Stimulated activated CD8-positive, alpha-beta memory T cell treated with anti-CD3 and anti-CD28 coated beads, Interleukin-7, amount 100 ng/mL, for 4 hours (primary cell): ENCODE results near the gene CCND1.

Experiments
- DNase-seq, 2 donors: peaks; one replicate each; pipeline ENCODE4 v3.0.0-alpha.2; 2020; ENCODE audit warnings: low read depth in 2 of 2

Gene CCND1

GRCh38 chr11:69653406-69653960 lies 12.5 kb downstream of the CCND1 start:
- no peak for DNase-seq

GRCh38 chr11:69654001-69654659 lies 13.2 kb downstream of the CCND1 start:
- no peak for DNase-seq

- no peak for DNase-seq
Observed at GRCh38 chr11:69654660-69655478, 13.9 kb downstream of the CCND1 start.

GRCh38 chr11:69655479-69656428 lies 14.8 kb downstream of the CCND1 start:
- DNase-seq: no peak

- DNase-seq: no peak
Observed at GRCh38 chr11:69656536-69657455, 15.8 kb downstream of the CCND1 start.

GRCh38 chr11:69657456-69657910 lies 16.5 kb downstream of the CCND1 start:
- DNase-seq: no peak

- no peak for DNase-seq
Observed at GRCh38 chr11:69657911-69658625, 17.1 kb downstream of the CCND1 start.

- DNase-seq: no peak
Observed at GRCh38 chr11:69658626-69659450, 17.9 kb downstream of the CCND1 start.

- no peak for DNase-seq
Observed at GRCh38 chr11:69659591-69659990, 18.6 kb downstream of the CCND1 start.

DNA sequence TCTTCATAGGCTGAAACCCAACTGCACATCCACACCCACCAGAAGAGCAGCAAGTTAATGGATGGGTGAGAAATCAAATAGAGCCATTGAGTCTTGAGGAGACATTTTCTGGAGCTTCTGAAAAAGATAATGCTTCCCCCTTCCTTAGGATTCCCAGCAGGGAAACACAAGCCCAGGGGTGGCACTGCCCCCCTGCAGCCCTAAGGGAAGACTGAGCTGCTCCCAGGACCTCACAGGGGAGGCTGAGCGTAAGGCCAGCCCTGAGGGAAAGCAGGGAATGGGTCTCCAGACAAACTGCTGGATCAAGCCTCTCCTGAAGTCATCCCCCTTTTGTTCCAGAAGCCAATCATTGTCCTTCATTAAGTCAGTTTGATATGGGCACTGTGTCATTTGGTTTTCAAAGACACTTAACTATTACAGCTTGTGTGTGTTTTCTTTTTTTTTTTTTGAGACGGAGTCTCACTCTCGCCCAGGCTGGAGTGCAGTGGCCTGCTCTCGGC lies 19.1 kb downstream of the CCND1 start:
- no peak for DNase-seq

- DNase-seq: no peak
Observed at GRCh38 chr11:69661413-69661715, 20.4 kb downstream of the CCND1 start.

DNA sequence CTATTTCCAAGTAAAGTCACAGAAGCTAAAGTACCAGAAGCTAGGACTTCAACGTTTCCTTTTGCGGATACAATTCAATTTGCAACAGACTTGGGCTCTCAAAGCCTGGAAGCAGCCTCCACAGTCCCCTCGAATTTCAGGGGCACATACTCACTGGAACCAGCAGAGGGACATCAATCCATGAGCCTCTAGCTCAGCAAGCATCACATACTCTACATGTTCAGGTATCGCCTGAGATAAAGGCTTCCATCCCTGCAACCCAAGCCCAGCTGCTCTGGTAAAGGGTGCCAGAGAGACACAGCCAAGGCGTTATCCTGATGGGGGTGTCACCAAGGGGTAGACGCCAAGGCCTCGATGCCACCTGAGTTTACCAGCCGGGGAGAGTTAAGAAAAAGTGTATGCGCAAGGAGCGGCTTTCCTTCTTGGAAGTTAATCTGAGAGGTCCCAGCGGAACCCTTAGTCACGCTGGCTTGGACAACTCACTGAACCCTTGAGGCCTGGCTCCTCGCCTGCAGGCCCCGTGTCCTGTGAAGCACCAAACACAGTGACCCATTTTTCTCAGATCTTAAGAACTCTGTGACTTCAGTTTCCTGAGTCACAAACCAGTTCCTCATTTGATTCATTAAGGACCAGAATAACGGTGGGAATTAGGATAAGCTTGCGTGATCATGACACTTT lies 21.2 kb downstream of the CCND1 start:
- DNase-seq: no peak

DNA sequence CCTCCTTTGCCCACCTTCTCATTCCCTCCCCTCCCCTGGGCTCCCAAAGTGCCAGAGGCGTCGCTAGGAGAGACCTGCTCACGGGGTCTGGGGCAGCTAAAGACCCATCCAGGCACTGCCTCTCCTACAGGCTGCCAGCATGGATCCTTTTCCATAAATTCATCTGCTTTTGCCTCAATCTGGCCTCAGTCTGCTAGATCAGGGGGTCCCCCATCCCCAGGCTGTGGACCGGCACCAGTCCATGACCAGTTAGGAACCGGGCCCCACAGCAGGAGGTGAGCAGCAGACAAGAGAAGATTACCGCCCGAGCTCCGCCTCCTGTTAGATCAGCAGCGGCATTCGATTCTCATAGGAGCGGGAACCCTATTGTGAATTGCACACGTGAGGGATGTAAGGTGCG lies 21.9 kb downstream of the CCND1 start:
- no peak for DNase-seq

GRCh38 chr11:69663326-69663725 lies 22.4 kb downstream of the CCND1 start:
- no peak for DNase-seq

- no peak for DNase-seq
Observed at GRCh38 chr11:69664103-69664775, 23.3 kb downstream of the CCND1 start.

DNA sequence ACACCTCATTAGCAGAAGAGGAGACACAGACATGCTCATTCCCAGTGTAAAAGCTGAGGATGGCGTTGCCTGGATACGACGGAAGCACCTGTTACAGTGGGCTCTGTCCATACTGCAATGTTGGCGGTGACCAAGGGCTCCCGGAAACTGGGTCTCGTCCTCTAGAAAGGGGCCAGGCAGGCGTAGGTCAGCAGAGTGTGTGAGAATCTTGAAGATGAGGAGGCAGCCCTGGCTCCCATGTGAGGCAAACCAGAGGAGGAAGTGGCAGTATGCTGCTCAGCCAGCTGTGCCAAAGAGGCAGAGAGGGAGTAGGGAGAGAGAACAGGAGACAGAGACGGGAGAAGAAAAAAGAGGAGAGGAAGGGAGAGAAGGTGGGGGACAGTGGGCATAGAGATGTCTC lies 23.9 kb downstream of the CCND1 start:
- DNase-seq: no peak

DNA sequence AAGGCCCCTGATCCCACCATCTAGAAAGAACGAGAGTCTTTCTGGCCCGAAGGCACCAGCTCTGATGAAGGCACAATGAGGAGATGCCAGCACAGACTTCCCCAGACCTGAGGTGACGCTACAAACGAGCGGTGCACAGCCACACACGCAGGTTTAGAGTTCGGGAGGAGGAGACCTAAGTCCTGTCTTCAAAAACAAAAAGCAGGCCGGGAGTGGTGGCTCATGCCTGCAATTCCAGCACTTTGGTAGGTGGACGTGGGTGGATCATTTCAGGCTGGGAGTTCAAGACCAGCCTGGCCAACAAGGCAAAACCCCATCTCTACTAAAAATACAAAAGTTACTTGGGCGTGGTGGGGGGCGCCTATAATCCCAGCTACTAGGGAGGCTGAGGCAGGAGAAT lies 24.7 kb downstream of the CCND1 start:
- no peak for DNase-seq

DNA sequence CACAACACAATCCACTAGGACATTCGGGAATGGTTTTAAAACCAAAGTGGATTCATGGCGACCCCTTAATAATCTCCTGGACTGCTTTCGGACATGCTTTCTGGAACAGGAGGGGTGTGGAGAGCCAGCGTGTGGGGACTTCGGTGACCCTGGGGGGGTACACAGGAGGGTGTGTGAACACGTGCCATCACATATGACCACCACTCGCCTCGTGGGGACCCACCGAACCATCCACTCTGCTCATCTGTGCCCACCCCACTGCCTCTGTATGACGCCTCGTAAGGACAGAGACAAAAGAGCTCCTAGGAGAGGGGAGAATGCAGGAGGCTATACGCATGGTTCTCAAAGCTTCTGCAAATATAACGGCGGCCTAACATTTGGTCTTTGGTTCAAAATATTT lies 25.3 kb downstream of the CCND1 start:
- no peak for DNase-seq
